Colonic mucosa (tissue), 4 donors: ENCODE results near the gene SPOUT1. TPM values are rescaled to one million over a fixed set of nuclear protein-coding genes. Genes with fewer than 3 reads are reported as not detected.
"Not testable (repeated sequence)": the region's sequence is repeated elsewhere in the genome, so short reads cannot be mapped to it uniquely, and the experiment has no call there.

ENCODE experiments used
- DNase-seq: peaks from one replicate; pipeline ENCODE4 v3.0.0-alpha.2; 2020
- H3K27ac ChIP-seq: fragments of 200-600 bp; one replicate; pipeline ENCODE4 v1.8.0; 2021
- H3K27me3 ChIP-seq: fragments of 200-600 bp; one replicate; pipeline ENCODE4 v1.8.0; 2021
- H3K36me3 ChIP-seq: fragments of 200-600 bp; one replicate; pipeline ENCODE4 v1.8.0; 2021
- H3K4me1 ChIP-seq: fragments of 200-600 bp; one replicate; pipeline ENCODE4 v1.8.0; 2021; ENCODE audit warnings: mild to moderate bottlenecking
- H3K4me3 ChIP-seq: fragments of 200-600 bp; one replicate; pipeline ENCODE4 v1.8.0; 2021
- H3K9ac ChIP-seq, 2 donors: one replicate each; pipeline ENCODE4 v1.7.0; 2013; ENCODE audit warnings: control low read depth in 2 of 2, low read depth in 2 of 2, low read length in 2 of 2
- H3K9me3 ChIP-seq: fragments of 200-600 bp; one replicate; pipeline ENCODE4 v1.8.0; 2021
- intact Hi-C: fragments of 100-400 bp; cut with DNase I; formaldehyde crosslinking; loops from one replicate; pipeline ENCODE4 v1.14.1; 2022
- total RNA-seq, 2 donors: library from RNA; stranded (reverse); fragmentation: NEBNext Ultra II Directional in 1 of 2; extraction: Animal tissue kit (Norgen Biotek cat#: 25700) in 1 of 2; gene quantifications; one replicate each; pipeline ENCODE4 v1.2.1, GENCODE V29; 2021
- TF ChIP-seq, protein P1 (sequence below): fragments of 200-600 bp; IDR thresholded peaks from one replicate; pipeline ENCODE4 v1.8.0; 2022; ENCODE audit warnings: antibody characterized with exemption, mild to moderate bottlenecking
- donor health status: healthy.
- donor health status: DM: no; HTN: no; CAD: no.
- donor health status: DM: no; HTN: no; CAD: no.

Gene SPOUT1
- total RNA-seq, 2 donors from 2014 or later = 25.1 to 66.6 TPM

DNA sequence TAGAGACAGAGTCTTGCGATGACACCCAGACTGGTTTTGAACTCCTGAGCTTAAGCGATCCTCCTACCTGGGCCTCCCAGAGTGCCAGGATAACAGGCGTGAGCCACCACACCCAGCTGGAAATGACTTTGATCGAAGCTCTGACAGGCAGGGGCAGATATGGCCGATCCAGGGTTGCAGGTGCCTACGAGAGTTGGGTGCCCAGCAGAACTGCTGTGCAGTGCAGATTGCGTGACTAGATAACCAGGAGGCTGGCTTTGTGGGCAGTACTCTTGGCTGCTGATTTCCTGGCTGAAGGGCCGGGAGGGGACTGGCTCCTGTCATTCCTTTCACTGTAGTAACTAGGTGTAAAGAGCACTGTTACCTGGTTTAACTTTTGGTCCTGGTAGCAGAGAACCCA lies 30.7 kb downstream of the SPOUT1 start:
- DNase-seq = no peak

GRCh38 chr9:128794961-128795360 lies 34.6 kb downstream of the SPOUT1 start:
- H3K4me3 ChIP-seq, H3K4me1 ChIP-seq, intact Hi-C loops, H3K36me3 ChIP-seq, H3K9ac ChIP-seq, H3K9me3 ChIP-seq, H3K27me3 ChIP-seq, H3K27ac ChIP-seq, DNase-seq: not testable (repeated sequence)

More for the DNA sequence above, 30.7 kb downstream of the SPOUT1 start:
- peaks cover 10% of the 10 kb centered on the region for H3K36me3 ChIP-seq
- no peaks in the 10 kb centered on the region for H3K4me1 ChIP-seq
- no peak overlapping the region for H3K4me3 ChIP-seq
- H3K9ac ChIP-seq = no peak overlapping the region
- H3K9me3 ChIP-seq = no peaks in the 10 kb centered on the region
- no peak overlapping the region for H3K27ac ChIP-seq
- TF ChIP-seq, protein P1, sequence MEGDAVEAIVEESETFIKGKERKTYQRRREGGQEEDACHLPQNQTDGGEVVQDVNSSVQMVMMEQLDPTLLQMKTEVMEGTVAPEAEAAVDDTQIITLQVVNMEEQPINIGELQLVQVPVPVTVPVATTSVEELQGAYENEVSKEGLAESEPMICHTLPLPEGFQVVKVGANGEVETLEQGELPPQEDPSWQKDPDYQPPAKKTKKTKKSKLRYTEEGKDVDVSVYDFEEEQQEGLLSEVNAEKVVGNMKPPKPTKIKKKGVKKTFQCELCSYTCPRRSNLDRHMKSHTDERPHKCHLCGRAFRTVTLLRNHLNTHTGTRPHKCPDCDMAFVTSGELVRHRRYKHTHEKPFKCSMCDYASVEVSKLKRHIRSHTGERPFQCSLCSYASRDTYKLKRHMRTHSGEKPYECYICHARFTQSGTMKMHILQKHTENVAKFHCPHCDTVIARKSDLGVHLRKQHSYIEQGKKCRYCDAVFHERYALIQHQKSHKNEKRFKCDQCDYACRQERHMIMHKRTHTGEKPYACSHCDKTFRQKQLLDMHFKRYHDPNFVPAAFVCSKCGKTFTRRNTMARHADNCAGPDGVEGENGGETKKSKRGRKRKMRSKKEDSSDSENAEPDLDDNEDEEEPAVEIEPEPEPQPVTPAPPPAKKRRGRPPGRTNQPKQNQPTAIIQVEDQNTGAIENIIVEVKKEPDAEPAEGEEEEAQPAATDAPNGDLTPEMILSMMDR = no peak
- H3K27me3 ChIP-seq = no peaks in the 10 kb centered on the region
- intact Hi-C loops = no loop called here

DNA sequence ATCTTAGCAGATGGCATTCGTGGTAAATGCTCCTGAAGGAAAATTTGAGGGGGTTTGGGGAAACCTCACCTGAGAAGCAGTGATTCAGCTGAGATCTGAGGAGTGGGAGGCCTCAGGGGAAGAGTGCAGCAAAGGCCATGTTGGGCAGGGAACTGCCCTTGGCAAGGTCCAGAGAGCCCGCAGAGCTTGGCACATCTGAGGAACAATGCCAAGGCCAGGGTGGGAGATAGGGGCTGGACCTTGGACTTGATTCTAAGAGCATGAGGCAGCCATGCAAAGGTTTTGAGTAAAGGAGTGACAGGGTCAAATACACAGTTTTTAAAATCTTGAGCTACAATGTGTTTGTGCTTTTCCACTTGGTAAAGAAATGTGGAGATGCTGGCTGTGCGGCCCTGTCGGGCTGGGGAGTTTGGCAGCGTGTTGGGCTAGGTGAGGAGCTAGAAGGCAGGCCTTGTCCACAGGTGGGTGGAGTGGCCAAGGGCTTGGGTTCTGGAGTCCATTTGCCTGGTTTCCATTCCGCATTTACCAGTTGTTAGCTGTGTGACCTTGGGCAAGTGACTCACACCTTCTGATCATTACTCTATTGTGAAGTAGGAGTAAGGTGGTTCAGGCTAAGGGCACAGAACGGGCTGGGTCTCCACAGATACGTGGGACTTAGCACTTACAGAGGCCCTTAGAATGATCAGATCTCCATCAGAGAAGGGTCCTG lies 36.5 kb downstream of the SPOUT1 start:
- DNase-seq = no peak
- no peak overlapping the region for H3K27ac ChIP-seq

GRCh38 chr9:128792134-128792533 lies 37.5 kb downstream of the SPOUT1 start:
- Histone ChIP-seq H3K36me3 (no peaks in the 10 kb centered on the region), H3K4me1 (peaks cover 4% of the 10 kb centered on the region), H3K9ac (no peak overlapping the region), H3K27ac (no peak overlapping the region), H3K4me3 (no peak overlapping the region), H3K9me3 (no peaks in the 10 kb centered on the region), H3K27me3 (no peaks in the 10 kb centered on the region)
- TF ChIP-seq, protein P1 = no peak
- intact Hi-C loops = no loop called here
- no peak for DNase-seq

More for the DNA sequence above, 36.5 kb downstream of the SPOUT1 start:
- H3K27me3 ChIP-seq = no peaks in the 10 kb centered on the region
- peaks cover 3% of the 10 kb centered on the region for H3K36me3 ChIP-seq
- no peaks in the 10 kb centered on the region for H3K9me3 ChIP-seq
- H3K4me3 ChIP-seq = no peak overlapping the region
- H3K9ac ChIP-seq = no peak overlapping the region
- intact Hi-C loops = no loop called here
- peaks cover 3% of the 10 kb centered on the region for H3K4me1 ChIP-seq
- TF ChIP-seq, protein P1 = no peak

DNA sequence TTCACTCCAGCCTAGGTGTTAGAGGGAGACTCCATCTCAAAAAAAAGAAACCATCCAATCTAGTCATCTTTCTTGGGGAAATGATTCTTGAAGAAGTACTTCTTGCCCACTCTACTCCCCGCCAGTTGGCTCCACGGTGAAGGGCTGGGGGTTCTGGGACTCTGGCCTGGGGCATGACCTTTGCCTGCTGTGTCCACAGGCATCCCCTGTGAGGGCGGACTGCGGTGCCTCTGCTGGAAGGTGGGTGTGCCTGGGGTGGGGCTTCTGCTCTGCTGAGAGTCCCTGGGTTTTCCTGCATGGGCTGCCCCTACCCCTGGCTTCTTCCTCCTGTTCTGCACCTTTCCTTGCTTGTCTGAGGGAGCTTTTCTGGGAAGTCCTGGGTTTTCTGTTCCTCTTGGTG lies 39.1 kb downstream of the SPOUT1 start:
- Histone ChIP-seq H3K4me1 (peaks cover 4% of the 10 kb centered on the region), H3K27me3 (no peaks in the 10 kb centered on the region), H3K9ac (no peak overlapping the region), H3K27ac (no peak overlapping the region), H3K36me3 (no peaks in the 10 kb centered on the region), H3K9me3 (no peaks in the 10 kb centered on the region), H3K4me3 (no peak overlapping the region)
- TF ChIP-seq, protein P1 = no peak
- no peak for DNase-seq
- intact Hi-C loops = no loop called here

- no peaks in the 10 kb centered on the region for H3K27me3 ChIP-seq
- H3K9me3 ChIP-seq = no peaks in the 10 kb centered on the region
- H3K4me1 ChIP-seq = peaks cover 4% of the 10 kb centered on the region
- intact Hi-C loops = no loop called here
- no peak overlapping the region for H3K27ac ChIP-seq
- no peak overlapping the region for H3K4me3 ChIP-seq
- no peak for DNase-seq
- TF ChIP-seq, protein P1 = no peak
- no peaks in the 10 kb centered on the region for H3K36me3 ChIP-seq
- H3K9ac ChIP-seq = no peak overlapping the region
Observed at GRCh38 chr9:128788445-128788844, 41.1 kb downstream of the SPOUT1 start.
